IMR-90 (cell line): ENCODE data around the gene DDC. TPM values are rescaled to one million over a fixed set of nuclear protein-coding genes. Genes with fewer than 3 reads are reported as not detected.

Source experiments
- ATAC-seq: fragments of 200-7000 bp; cut with Tn5 transposase; 2 replicates; pipeline ENCODE4 v1.9.1; 2020; ENCODE audit warnings: low read depth, mild to moderate bottlenecking, moderate library complexity
- BruUV-seq: library from RNA; stranded (reverse); fragments of 400-500 nt; replicated peaks from 2 replicates; lab custom pipeline; 2021; lab: Mats Ljungman, UMichigan
- CTCF ChIA-PET: fragments of 300-600 bp; formaldehyde crosslinking; extraction: SDS; loops from one replicate; lab custom pipeline; 2021; ENCODE audit warnings: antibody characterized with exemption; lab: Yijun Ruan, JAX
- POLR2A ChIA-PET: fragments of 300-600 bp; sonication (Branson Sonifier 250); formaldehyde crosslinking; loops from one replicate; lab custom pipeline; 2022; ENCODE audit warnings: antibody characterized with exemption; ENCODE audit not compliant: unreplicated experiment; lab: Charles Lee
- DNase-seq: peaks from one replicate; pipeline ENCODE4 v3.0.0; 2013
- H2AFZ ChIP-seq: replicated peaks from 2 replicates; pipeline ENCODE3; 2013; ENCODE audit warnings: low read length, mild to moderate bottlenecking; ENCODE audit not compliant: poor library complexity
- H2AK5ac ChIP-seq: 2 replicates; pipeline ENCODE4 v1.6.1; 2013; ENCODE audit warnings: low read depth, low read length, inconsistent platforms
- H2AK9ac ChIP-seq: replicated peaks from 2 replicates; pipeline ENCODE3; 2013; ENCODE audit warnings: mild to moderate bottlenecking, low read depth, low read length, moderate library complexity; ENCODE audit not compliant: poor library complexity
- H2BK120ac ChIP-seq: 2 replicates; pipeline ENCODE4 v1.6.1; 2013; ENCODE audit warnings: low read depth, low read length, inconsistent platforms
- H2BK15ac ChIP-seq: 3 replicates; pipeline ENCODE4 v1.6.1; 2013; ENCODE audit warnings: low read depth, low read length, inconsistent platforms
- H2BK20ac ChIP-seq: 2 replicates; pipeline ENCODE4 v1.6.1; 2013; ENCODE audit warnings: low read depth, mild to moderate bottlenecking, inconsistent platforms, low read length, moderate library complexity
- H2BK5ac ChIP-seq: 2 replicates; pipeline ENCODE4 v1.6.1; 2013; ENCODE audit warnings: mild to moderate bottlenecking, low read depth, low read length, inconsistent platforms; ENCODE audit not compliant: poor library complexity, severe bottlenecking
- H3K14ac ChIP-seq: replicated peaks from 2 replicates; pipeline ENCODE4 v1.6.1; 2013; ENCODE audit warnings: low read depth, low read length, inconsistent platforms
- H3K18ac ChIP-seq: 2 replicates; pipeline ENCODE4 v1.6.1; 2013; ENCODE audit warnings: low read depth, low read length, control low read depth
- H3K23ac ChIP-seq: 2 replicates; pipeline ENCODE4 v1.6.1; 2013; ENCODE audit warnings: low read depth, low read length, inconsistent platforms
- H3K27ac ChIP-seq: 2 replicates; pipeline ENCODE4 v1.5.1; 2013; ENCODE audit warnings: mild to moderate bottlenecking, control low read depth, low read length; ENCODE audit not compliant: insufficient read depth
- H3K27me3 ChIP-seq: 2 replicates; pipeline ENCODE4 v1.6.1; 2013; ENCODE audit warnings: low read length; ENCODE audit not compliant: control insufficient read depth, insufficient read depth
- H3K36me3 ChIP-seq: 2 replicates; pipeline ENCODE4 v1.6.1; 2013; ENCODE audit warnings: low read length, mixed read lengths; ENCODE audit not compliant: control insufficient read depth, insufficient read depth
- H3K4ac ChIP-seq: 2 replicates; pipeline ENCODE4 v1.6.1; 2013; ENCODE audit warnings: low read depth, low read length, inconsistent platforms
- H3K4me1 ChIP-seq: 2 replicates; pipeline ENCODE4 v1.6.1; 2013; ENCODE audit warnings: low read length, mixed read lengths; ENCODE audit not compliant: control insufficient read depth, insufficient read depth
- H3K4me2 ChIP-seq: 2 replicates; pipeline ENCODE4 v1.6.1; 2013; ENCODE audit warnings: low read depth, mild to moderate bottlenecking, control low read depth, low read length, moderate library complexity
- H3K4me3 ChIP-seq: 2 replicates; pipeline ENCODE4 v1.5.1; 2013; ENCODE audit warnings: low read depth, mild to moderate bottlenecking, control low read depth, low read length, moderate library complexity; ENCODE audit not compliant: insufficient read depth
- H3K56ac ChIP-seq: 2 replicates; pipeline ENCODE4 v1.6.1; 2013; ENCODE audit warnings: low read length, inconsistent platforms; ENCODE audit not compliant: insufficient read depth; ENCODE audit errors: extremely low read depth
- H3K79me1 ChIP-seq, 2 experiments: 2 replicates each; pipeline ENCODE4 v1.6.1; 2013; ENCODE audit warnings: low read length in 2 of 2, inconsistent platforms in 1 of 2, low read depth in 1 of 2
- H3K9ac ChIP-seq: 2 replicates; pipeline ENCODE4 v1.6.1; 2013; ENCODE audit warnings: low read depth, low read length, control low read depth
- H3K9me1 ChIP-seq: 2 replicates; pipeline ENCODE4 v1.6.1; 2013; ENCODE audit warnings: low read length, inconsistent platforms; ENCODE audit not compliant: insufficient read depth
- H3K9me3 ChIP-seq: 2 replicates; pipeline ENCODE4 v1.6.1; 2013; ENCODE audit warnings: low read length; ENCODE audit not compliant: control insufficient read depth, insufficient read depth
- H4K20me1 ChIP-seq: 2 replicates; pipeline ENCODE4 v1.6.1; 2013; ENCODE audit warnings: low read length, inconsistent platforms; ENCODE audit not compliant: insufficient read depth
- H4K5ac ChIP-seq: 2 replicates; pipeline ENCODE4 v1.6.1; 2013; ENCODE audit warnings: mild to moderate bottlenecking, low read depth, low read length, control low read depth
- H4K8ac ChIP-seq, 2 experiments: 2 replicates each; pipeline ENCODE4 v1.6.1; 2013; ENCODE audit warnings: low read depth in 2 of 2, low read length in 2 of 2, control low read depth in 1 of 2, inconsistent platforms in 1 of 2
- H4K91ac ChIP-seq: 2 replicates; pipeline ENCODE4 v1.6.1; 2013; ENCODE audit warnings: low read depth, low read length, inconsistent platforms; ENCODE audit not compliant: insufficient read depth
- BHLHE40 ChIP-seq: fragments of 150-350 bp; IDR thresholded peaks from 2 replicates; pipeline ENCODE4 v1.6.1; 2016; ENCODE audit warnings: mild to moderate bottlenecking, low read depth, low read length
- CEBPB ChIP-seq: IDR thresholded peaks from 2 replicates; pipeline ENCODE4 v1.6.1; 2012; ENCODE audit warnings: low read depth, low read length, improper control_type of control experiment
- CHD1 ChIP-seq: IDR thresholded peaks from 2 replicates; pipeline ENCODE4 v1.6.1; 2012; ENCODE audit warnings: low read depth, low read length, improper control_type of control experiment
- ELK1 ChIP-seq: fragments of 150-350 bp; IDR thresholded peaks from 2 replicates; pipeline ENCODE4 v1.6.1; 2016; ENCODE audit warnings: low read depth, mild to moderate bottlenecking, low read length, moderate library complexity, borderline replicate concordance
- FOS ChIP-seq: fragments of 150-350 bp; IDR thresholded peaks from 2 replicates; pipeline ENCODE4 v1.6.1; 2016; ENCODE audit warnings: low read depth, low read length
- MAFK ChIP-seq: IDR thresholded peaks from 2 replicates; pipeline ENCODE4 v1.6.1; 2012; ENCODE audit warnings: low read depth, low read length, improper control_type of control experiment
- MXI1 ChIP-seq: IDR thresholded peaks from 2 replicates; pipeline ENCODE4 v1.6.1; 2012; ENCODE audit warnings: low read depth, mild to moderate bottlenecking, low read length, moderate library complexity, borderline replicate concordance
- NFE2L2 ChIP-seq: fragments of 150-350 bp; IDR thresholded peaks from 2 replicates; pipeline ENCODE4 v1.6.1; 2016; ENCODE audit warnings: low read depth, mild to moderate bottlenecking, low read length
- POLR2A ChIP-seq: IDR thresholded peaks from 2 replicates; pipeline ENCODE4 v1.6.1; 2012; ENCODE audit warnings: mild to moderate bottlenecking, low read depth, low read length
- RAD21 ChIP-seq: IDR thresholded peaks from 2 replicates; pipeline ENCODE4 v1.6.1; 2012; ENCODE audit warnings: low read length, improper control_type of control experiment
- RCOR1 ChIP-seq: IDR thresholded peaks from 2 replicates; pipeline ENCODE4 v1.6.1; 2012; ENCODE audit warnings: mild to moderate bottlenecking, low read length, improper control_type of control experiment; ENCODE audit not compliant: insufficient replicate concordance
- RFX5 ChIP-seq: IDR thresholded peaks from 2 replicates; pipeline ENCODE4 v1.8.0; 2012; ENCODE audit warnings: low read depth, mild to moderate bottlenecking, low read length, moderate library complexity
- SMC3 ChIP-seq: fragments of 150-350 bp; IDR thresholded peaks from 2 replicates; pipeline ENCODE4 v1.6.1; 2016; ENCODE audit warnings: low read depth, mild to moderate bottlenecking, antibody characterized with exemption, low read length, moderate library complexity
- WGBS, 2 experiments: methylation state at CpG; one replicate each; pipeline versions ENCODE4 v1.1.5 to v1.1.7; 2013; ENCODE audit warnings: missing lambda C conversion rate in 2 of 2; ENCODE audit not compliant: insufficient read length in 1 of 2; ENCODE audit errors: extremely low coverage in 2 of 2; 5-methylcytosine and 5-hydroxymethylcytosine counted together
- dilution Hi-C: fragments of 300-500 bp; cut with HindIII; formaldehyde crosslinking; loops from one replicate; pipeline ENCODE4 v1.14.3; 2018; ENCODE audit warnings: low sequenced_read_pairs; ENCODE audit not compliant: unreplicated experiment
- in situ Hi-C: fragments of 300-500 bp; cut with MboI; formaldehyde crosslinking; loops from 3 replicates; pipeline ENCODE4 v1.14.3; 2019; ENCODE audit warnings: low sequenced_read_pairs, inconsistent platforms, mixed read lengths
- intact Hi-C: fragments of 100-400 bp; cut with micrococcal nuclease; formaldehyde crosslinking; loops from 2 replicates; pipeline ENCODE4 v1.10.0; 2022
- polyA plus RNA-seq, 3 experiments: library from polyadenylated mRNA; depleted of rRNA; stranded (reverse); fragments of >200 nt; gene quantifications; 2 replicates each; pipeline ENCODE4 v1.2.3, GENCODE V29; 2012; ENCODE audit warnings: low replicate concordance in 1 of 3
- total RNA-seq: library from RNA; depleted of rRNA; stranded (reverse); fragments of >200 nt; gene quantifications from 2 replicates; pipeline ENCODE4 v1.2.3, GENCODE V29; 2012
- TF ChIP-seq, protein P1 (sequence below): conservative IDR thresholded peaks from 2 replicates; pipeline ENCODE4 v1.5.1; 2012; ENCODE audit warnings: mild to moderate bottlenecking, low read depth, low read length, improper control_type of control experiment
- TF ChIP-seq, protein P2 (sequence below): fragments of 150-350 bp; IDR thresholded peaks from 2 replicates; pipeline ENCODE4 v1.6.1; 2017; ENCODE audit warnings: mild to moderate bottlenecking, antibody characterized with exemption, low read length, low read depth

DDC gene
- total and polyA plus RNA-seq, 2 of the 4 experiments (the other 2 are of a cell fraction) = not detected

GRCh38 chr7:50480797-50481196 is 84.4 kb downstream of the DDC start:
- H3K23ac ChIP-seq = no peak overlapping the region
- no peaks in the 10 kb centered on the region for H3K36me3 ChIP-seq
- no peaks in the 10 kb centered on the region for H3K9me1 ChIP-seq
- H3K4me2 ChIP-seq = no peak overlapping the region
- no peak overlapping the region for H3K4me3 ChIP-seq
- no peak overlapping the region for H2BK15ac ChIP-seq
- H3K27ac ChIP-seq = no peak overlapping the region
- H3K14ac ChIP-seq = no peak overlapping the region
- H4K91ac ChIP-seq = no peak overlapping the region
- H2BK5ac ChIP-seq = no peak overlapping the region
- no peak for DNase-seq
- H4K5ac ChIP-seq = no peak overlapping the region
- H4K20me1 ChIP-seq = no peaks in the 10 kb centered on the region
- dilution Hi-C loops = no loop called here
- no peak overlapping the region for H2AK5ac ChIP-seq
- no peak overlapping the region for H3K4ac ChIP-seq
- peaks cover 3% of the 10 kb centered on the region; the same call in 1 of the 2 replicates for H3K27me3 ChIP-seq
- H3K79me1 ChIP-seq = no peaks in the 10 kb centered on the region
- no peak overlapping the region for H2BK120ac ChIP-seq
- no peak overlapping the region for H3K9ac ChIP-seq
- H2AFZ ChIP-seq = no peak overlapping the region
- H2BK20ac ChIP-seq = no peak overlapping the region
- H3K18ac ChIP-seq = no peak overlapping the region
- in situ Hi-C loops = no loop called here
- H4K8ac ChIP-seq = no peak overlapping the region
- H3K4me1 ChIP-seq = no peaks in the 10 kb centered on the region
- H2AK9ac ChIP-seq = no peak overlapping the region
- ChIA-PET POLR2A (no interaction called here), CTCF (interaction anchor here (0.5 kb wide), 1 partner anchor 230 kb away, joined by 5 read pairs; no protein-coding TSS in a partner anchor)
- no peak overlapping the region for H3K56ac ChIP-seq
- H3K9me3 ChIP-seq = no peaks in the 10 kb centered on the region
- no peak for ATAC-seq
- WGBS, 2 experiments = 57% methylated on average over 1 of the region's 4 CpGs; no CpG with 5 or more reads in 1 of the 2 experiments
- intact Hi-C loops = loop anchor here (10.0 kb wide), 1 partner anchor 504 kb away; no protein-coding TSS in a partner anchor
- TF ChIP-seq, protein P1, sequence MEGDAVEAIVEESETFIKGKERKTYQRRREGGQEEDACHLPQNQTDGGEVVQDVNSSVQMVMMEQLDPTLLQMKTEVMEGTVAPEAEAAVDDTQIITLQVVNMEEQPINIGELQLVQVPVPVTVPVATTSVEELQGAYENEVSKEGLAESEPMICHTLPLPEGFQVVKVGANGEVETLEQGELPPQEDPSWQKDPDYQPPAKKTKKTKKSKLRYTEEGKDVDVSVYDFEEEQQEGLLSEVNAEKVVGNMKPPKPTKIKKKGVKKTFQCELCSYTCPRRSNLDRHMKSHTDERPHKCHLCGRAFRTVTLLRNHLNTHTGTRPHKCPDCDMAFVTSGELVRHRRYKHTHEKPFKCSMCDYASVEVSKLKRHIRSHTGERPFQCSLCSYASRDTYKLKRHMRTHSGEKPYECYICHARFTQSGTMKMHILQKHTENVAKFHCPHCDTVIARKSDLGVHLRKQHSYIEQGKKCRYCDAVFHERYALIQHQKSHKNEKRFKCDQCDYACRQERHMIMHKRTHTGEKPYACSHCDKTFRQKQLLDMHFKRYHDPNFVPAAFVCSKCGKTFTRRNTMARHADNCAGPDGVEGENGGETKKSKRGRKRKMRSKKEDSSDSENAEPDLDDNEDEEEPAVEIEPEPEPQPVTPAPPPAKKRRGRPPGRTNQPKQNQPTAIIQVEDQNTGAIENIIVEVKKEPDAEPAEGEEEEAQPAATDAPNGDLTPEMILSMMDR = no peak
- TF ChIP-seq ELK1 = no peak
- no peak for TF ChIP-seq POLR2A
- TF ChIP-seq CEBPB = no peak
- no peak for TF ChIP-seq NFE2L2
- no peak for TF ChIP-seq RAD21
- TF ChIP-seq MAFK = no peak
- no peak for TF ChIP-seq SMC3
- no peak for TF ChIP-seq MXI1
- TF ChIP-seq CHD1 = no peak
- TF ChIP-seq RCOR1 = no peak
- TF ChIP-seq FOS = no peak
- no peak for TF ChIP-seq RFX5
- no peak for TF ChIP-seq BHLHE40
- TF ChIP-seq, protein P2, sequence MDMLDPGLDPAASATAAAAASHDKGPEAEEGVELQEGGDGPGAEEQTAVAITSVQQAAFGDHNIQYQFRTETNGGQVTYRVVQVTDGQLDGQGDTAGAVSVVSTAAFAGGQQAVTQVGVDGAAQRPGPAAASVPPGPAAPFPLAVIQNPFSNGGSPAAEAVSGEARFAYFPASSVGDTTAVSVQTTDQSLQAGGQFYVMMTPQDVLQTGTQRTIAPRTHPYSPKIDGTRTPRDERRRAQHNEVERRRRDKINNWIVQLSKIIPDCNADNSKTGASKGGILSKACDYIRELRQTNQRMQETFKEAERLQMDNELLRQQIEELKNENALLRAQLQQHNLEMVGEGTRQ = no peak
- BruUV-seq = no TSS peak
